Activated CD4-positive, alpha-beta memory T cell treated with anti-CD3 and anti-CD28 coated beads for 36 hours (primary cell): Measurements from ENCODE around the gene GYPE. TPM values are rescaled to one million over a fixed set of nuclear protein-coding genes. Genes with fewer than 3 reads are reported as not detected.
"Not testable (repeated sequence)": the region's sequence is repeated elsewhere in the genome, so short reads cannot be mapped to it uniquely, and the experiment has no call there.

Source experiments
- CTCF ChIA-PET: fragments of 350-600 bp; sonication (Branson Sonifier 250); formaldehyde crosslinking; loops from one replicate; lab custom pipeline; 2021; ENCODE audit warnings: antibody characterized with exemption, inconsistent platforms; lab: Charles Lee
- POLR2A ChIA-PET: fragments of 350-600 bp; sonication (Branson Sonifier 250); formaldehyde crosslinking; loops from one replicate; lab custom pipeline; 2021; ENCODE audit warnings: antibody characterized with exemption; lab: Charles Lee
- DNase-seq: peaks from one replicate; pipeline ENCODE4 v3.0.0-alpha.2; 2020
- H3K27ac Mint-ChIP-seq: one replicate; pipeline ENCODE4 v1.8.0; 2021; ENCODE audit warnings: mixed read lengths
- H3K27me3 Mint-ChIP-seq: one replicate; pipeline ENCODE4 v1.8.0; 2021; ENCODE audit warnings: mixed read lengths
- H3K36me3 Mint-ChIP-seq: one replicate; pipeline ENCODE4 v1.8.0; 2021; ENCODE audit warnings: mixed read lengths
- H3K4me1 Mint-ChIP-seq: one replicate; pipeline ENCODE4 v1.8.0; 2021; ENCODE audit warnings: low read depth, mixed read lengths
- H3K4me3 Mint-ChIP-seq: one replicate; pipeline ENCODE4 v1.8.0; 2021; ENCODE audit warnings: mild to moderate bottlenecking, mixed read lengths
- H3K9me3 Mint-ChIP-seq: one replicate; pipeline ENCODE4 v1.8.0; 2021; ENCODE audit warnings: mixed read lengths
- intact Hi-C: fragments of 100-400 bp; cut with micrococcal nuclease; formaldehyde crosslinking; loops from one replicate; pipeline ENCODE4 v1.15.1; 2023
- total RNA-seq, 2 experiments: library from RNA; stranded (reverse); gene quantifications; one replicate each; pipeline ENCODE4 v1.2.3, GENCODE V29; 2021

GYPE gene
- total RNA-seq, 2 experiments from 2014 or later = 0.44 to 0.50 TPM

- DNase-seq, intact Hi-C loops, CTCF ChIA-PET, H3K27me3 Mint-ChIP-seq, H3K9me3 Mint-ChIP-seq, H3K27ac Mint-ChIP-seq, H3K4me1 Mint-ChIP-seq, H3K4me3 Mint-ChIP-seq, H3K36me3 Mint-ChIP-seq, POLR2A ChIA-PET: not testable (repeated sequence)
These were observed 47.7 kb downstream of the GYPE start for GRCh38 chr4:143857391-143858336.

- POLR2A ChIA-PET, CTCF ChIA-PET, intact Hi-C loops, DNase-seq, H3K27ac Mint-ChIP-seq, H3K36me3 Mint-ChIP-seq, H3K9me3 Mint-ChIP-seq, H3K4me1 Mint-ChIP-seq, H3K27me3 Mint-ChIP-seq, H3K4me3 Mint-ChIP-seq: not testable (repeated sequence)
These were observed 49.3 kb downstream of the GYPE start for GRCh38 chr4:143856017-143856557.

GRCh38 chr4:143854645-143855044 lies 50.7 kb downstream of the GYPE start:
- H3K27me3 Mint-ChIP-seq, CTCF ChIA-PET, H3K36me3 Mint-ChIP-seq, H3K9me3 Mint-ChIP-seq, intact Hi-C loops, POLR2A ChIA-PET, DNase-seq, H3K4me1 Mint-ChIP-seq, H3K4me3 Mint-ChIP-seq, H3K27ac Mint-ChIP-seq: not testable (repeated sequence)

- H3K4me1 Mint-ChIP-seq, intact Hi-C loops, H3K9me3 Mint-ChIP-seq, CTCF ChIA-PET, H3K4me3 Mint-ChIP-seq, DNase-seq, H3K27me3 Mint-ChIP-seq, POLR2A ChIA-PET, H3K36me3 Mint-ChIP-seq, H3K27ac Mint-ChIP-seq: not testable (repeated sequence)
These were observed 56.1 kb downstream of the GYPE start for GRCh38 chr4:143849296-143849695.

- H3K9me3 Mint-ChIP-seq, H3K4me3 Mint-ChIP-seq, H3K36me3 Mint-ChIP-seq, H3K4me1 Mint-ChIP-seq, DNase-seq, CTCF ChIA-PET, intact Hi-C loops, POLR2A ChIA-PET, H3K27me3 Mint-ChIP-seq, H3K27ac Mint-ChIP-seq: not testable (repeated sequence)
These were observed 61.9 kb downstream of the GYPE start for GRCh38 chr4:143843506-143843832.

GRCh38 chr4:143842624-143843505 lies 62.5 kb downstream of the GYPE start:
- POLR2A ChIA-PET, H3K9me3 Mint-ChIP-seq, CTCF ChIA-PET, intact Hi-C loops, H3K27ac Mint-ChIP-seq, H3K4me3 Mint-ChIP-seq, H3K36me3 Mint-ChIP-seq, DNase-seq, H3K4me1 Mint-ChIP-seq, H3K27me3 Mint-ChIP-seq: not testable (repeated sequence)

GRCh38 chr4:143839413-143839812 lies 65.9 kb downstream of the GYPE start:
- H3K36me3 Mint-ChIP-seq, POLR2A ChIA-PET, H3K27me3 Mint-ChIP-seq, H3K4me1 Mint-ChIP-seq, H3K4me3 Mint-ChIP-seq, H3K27ac Mint-ChIP-seq, H3K9me3 Mint-ChIP-seq, DNase-seq, intact Hi-C loops, CTCF ChIA-PET: not testable (repeated sequence)

GRCh38 chr4:143834196-143834595 lies 71.2 kb downstream of the GYPE start:
- H3K4me3 Mint-ChIP-seq, CTCF ChIA-PET, H3K27ac Mint-ChIP-seq, H3K4me1 Mint-ChIP-seq, DNase-seq, POLR2A ChIA-PET, H3K27me3 Mint-ChIP-seq, H3K36me3 Mint-ChIP-seq, intact Hi-C loops: not testable (repeated sequence)
- H3K9me3 Mint-ChIP-seq = peaks cover 21% of the 10 kb centered on the region

- H3K27ac Mint-ChIP-seq, CTCF ChIA-PET, H3K4me1 Mint-ChIP-seq, H3K27me3 Mint-ChIP-seq, H3K36me3 Mint-ChIP-seq, DNase-seq, H3K4me3 Mint-ChIP-seq, intact Hi-C loops, POLR2A ChIA-PET: not testable (repeated sequence)
- H3K9me3 Mint-ChIP-seq = peaks cover 21% of the 10 kb centered on the region
These were observed 71.7 kb downstream of the GYPE start for GRCh38 chr4:143833676-143834075.

- H3K27me3 Mint-ChIP-seq, DNase-seq, CTCF ChIA-PET, POLR2A ChIA-PET, H3K4me3 Mint-ChIP-seq, H3K4me1 Mint-ChIP-seq, intact Hi-C loops, H3K36me3 Mint-ChIP-seq, H3K27ac Mint-ChIP-seq: not testable (repeated sequence)
- peaks cover 19% of the 10 kb centered on the region for H3K9me3 Mint-ChIP-seq
These were observed 74.8 kb downstream of the GYPE start for GRCh38 chr4:143830576-143830975.

- intact Hi-C loops, H3K36me3 Mint-ChIP-seq, H3K27ac Mint-ChIP-seq, CTCF ChIA-PET, H3K4me1 Mint-ChIP-seq, H3K27me3 Mint-ChIP-seq, DNase-seq, H3K4me3 Mint-ChIP-seq, POLR2A ChIA-PET: not testable (repeated sequence)
- peaks cover 19% of the 10 kb centered on the region for H3K9me3 Mint-ChIP-seq
These were observed 76.1 kb downstream of the GYPE start for GRCh38 chr4:143829239-143829620.
